HepG2 (cell line): ENCODE measurements around the gene ADGRD1. TPM values are rescaled to one million over a fixed set of nuclear protein-coding genes. Genes with fewer than 3 reads are reported as not detected.

ENCODE experiments used
- AKAP8 ChIP-seq: sonication (generic); formaldehyde crosslinking; IDR thresholded peaks from 2 replicates; pipeline ENCODE4 v1.5.1; 2020; ENCODE audit warnings: mild to moderate bottlenecking, missing genetic modification reagents
- ARID5B ChIP-seq: IDR thresholded peaks from 2 replicates; pipeline ENCODE4 v1.4.0; 2020; ENCODE audit warnings: mild to moderate bottlenecking, missing genetic modification reagents
- DRAP1 ChIP-seq: IDR thresholded peaks from 2 replicates; pipeline ENCODE4 v1.6.1; 2016; ENCODE audit warnings: missing genetic modification reagents, missing compliant biosample characterization
- ESRRA ChIP-seq: sonication (generic); formaldehyde crosslinking; IDR thresholded peaks from 2 replicates; pipeline ENCODE4 v1.5.1; 2020; ENCODE audit warnings: mild to moderate bottlenecking, low read depth, missing genetic modification reagents
- HCFC1 ChIP-seq: fragments of 150-350 bp; IDR thresholded peaks from 2 replicates; pipeline ENCODE4 v1.6.1; 2014; ENCODE audit warnings: low read depth, low read length
- MIXL1 ChIP-seq: IDR thresholded peaks from 2 replicates; pipeline ENCODE4 v1.6.1; 2016
- MTF2 ChIP-seq: sonication (generic); formaldehyde crosslinking; IDR thresholded peaks from 2 replicates; pipeline ENCODE4 v1.5.0; 2020; ENCODE audit warnings: missing genetic modification reagents, borderline replicate concordance
- SAP130 ChIP-seq: IDR thresholded peaks from 2 replicates; pipeline ENCODE4 v1.6.1; 2016; ENCODE audit warnings: low read depth
- SOX6 ChIP-seq, 2 experiments: fragments of 450-650 bp in 1 of 2; sonication (generic) in 1 of 2; formaldehyde crosslinking in 1 of 2; IDR thresholded peaks; 2 replicates each; pipeline versions ENCODE4 v1.4.0 to v1.6.1; 2017 to 2020; ENCODE audit warnings: antibody characterized with exemption in 1 of 2, mild to moderate bottlenecking in 1 of 2, missing genetic modification reagents in 1 of 2
- SPEN ChIP-seq: sonication (generic); formaldehyde crosslinking; IDR thresholded peaks from 2 replicates; pipeline ENCODE4 v1.5.1; 2020; ENCODE audit warnings: low read depth, mild to moderate bottlenecking, missing genetic modification reagents
- TBL1XR1 ChIP-seq: fragments of 150-350 bp; IDR thresholded peaks from 2 replicates; pipeline ENCODE4 v1.6.1; 2014; ENCODE audit warnings: borderline replicate concordance, low read length; ENCODE audit not compliant: partially characterized antibody
- TBX3 ChIP-seq: fragments of 450-650 bp; IDR thresholded peaks from 2 replicates; pipeline ENCODE4 v1.6.1; 2017; ENCODE audit warnings: antibody characterized with exemption, mild to moderate bottlenecking, inconsistent platforms, borderline replicate concordance
- TFAP4 ChIP-seq: sonication (generic); IDR thresholded peaks from 2 replicates; pipeline ENCODE4 v1.6.1; 2016; ENCODE audit warnings: low read depth, borderline replicate concordance
- ZBTB33 ChIP-seq: sonication (generic); formaldehyde crosslinking; IDR thresholded peaks from 2 replicates; pipeline ENCODE4 v1.4.0; 2020; ENCODE audit warnings: missing genetic modification reagents
- ZMAT3 ChIP-seq: sonication (generic); formaldehyde crosslinking; conservative IDR thresholded peaks from 2 replicates; pipeline ENCODE4 v1.7.0; 2021; ENCODE audit warnings: missing genetic modification reagents
- ZNF580 ChIP-seq: IDR thresholded peaks from 2 replicates; pipeline ENCODE4 v1.6.1; 2016; ENCODE audit warnings: low read depth, borderline replicate concordance
- ZNF724P ChIP-seq: sonication (generic); formaldehyde crosslinking; IDR thresholded peaks from 2 replicates; pipeline ENCODE4 v1.8.0; 2022; ENCODE audit warnings: missing genetic modification reagents, borderline replicate concordance
- polyA plus RNA-seq, 8 experiments: library from polyadenylated mRNA; depleted of rRNA in 3 of 8; stranded (reverse) in 7 of 8; unstranded in 1 of 8; fragments of >200 nt; fragmentation: Illumina TruSeq in 4 of 8; extraction: Trizol in 4 of 8; gene quantifications; 2 replicates each; pipeline versions ENCODE4 v1.2.1 to v1.2.3, GENCODE V29; 2011 to 2016; ENCODE audit warnings: low read depth in 4 of 8, missing spikeins in 1 of 8, mixed read lengths in 1 of 8; ENCODE audit not compliant: insufficient read depth in 1 of 8
- total RNA-seq, 5 experiments: library from RNA; depleted of rRNA; stranded (reverse); fragments of >200 nt; fragmentation: Illumina TruSeq; extraction: Trizol; gene quantifications; 2 replicates each; pipeline ENCODE4 v1.2.3, GENCODE V29; 2016; ENCODE audit warnings: low read depth in 1 of 5

ADGRD1 gene
- total and polyA plus RNA-seq, 2 of the 13 experiments (the other 11 are each of a cell fraction or from before 2014, with no cell fraction given), result 0.46 to 12.4 TPM

- TF ChIP-seq ZNF724P (CRISPR knock-in tag) (0 out of 2 replicates have a peak, but pooled peaks have one; percentile 16), HCFC1 (no peak), SOX6 (IDR thresholded peaks at IDR 0.05) (no peak), SOX6 (CRISPR knock-in tag; IDR thresholded peaks at IDR 0.05) (peak; percentile 54; the same call in 1 of the 2 replicates), TBL1XR1 (no peak), AKAP8 (CRISPR knock-in tag) (0 out of 2 replicates have a peak, but pooled peaks have one; percentile 21), SAP130 (CRISPR knock-in tag) (0 out of 2 replicates have a peak, but pooled peaks have one; percentile 30), ESRRA (CRISPR knock-in tag) (0 out of 2 replicates have a peak, but pooled peaks have one; percentile 37), DRAP1 (CRISPR knock-in tag) (peak; percentile 51; the same call in 1 of the 2 replicates), MIXL1 (CRISPR knock-in tag) (peak; percentile 74; the same call in 1 of the 2 replicates), MTF2 (CRISPR knock-in tag) (no peak), ARID5B (CRISPR knock-in tag) (peak; percentile 66), TFAP4 (peak; percentile 53; the same call in 1 of the 2 replicates), SPEN (CRISPR knock-in tag) (0 out of 2 replicates have a peak, but pooled peaks have one; percentile 20), ZMAT3 (CRISPR knock-in tag) (no peak), TBX3 (peak; percentile 30; the same call in 1 of the 2 replicates), ZBTB33 (CRISPR knock-in tag) (peak; percentile 30; the same call in 1 of the 2 replicates), ZNF580 (0 out of 2 replicates have a peak, but pooled peaks have one; percentile 47)
Measured at GRCh38 chr12:130987151-130987931, 33.6 kb downstream of the ADGRD1 start (continued).
